Stimulated activated CD8-positive, alpha-beta memory T cell treated with anti-CD3 and anti-CD28 coated beads, Interleukin-7, amount 100 ng/mL, for 4 hours (primary cell): ENCODE results near the gene KIF5A.
A peak's percentile ranks its signal among the peaks of the same experiment; 100 is the strongest.
"Not testable (repeated sequence)": the region's sequence is repeated elsewhere in the genome, so short reads cannot be mapped to it uniquely, and the experiment has no call there.

ENCODE experiments used
- DNase-seq, 2 donors: peaks; one replicate each; pipeline ENCODE4 v3.0.0-alpha.2; 2020; ENCODE audit warnings: low read depth in 2 of 2

Gene KIF5A

DNA sequence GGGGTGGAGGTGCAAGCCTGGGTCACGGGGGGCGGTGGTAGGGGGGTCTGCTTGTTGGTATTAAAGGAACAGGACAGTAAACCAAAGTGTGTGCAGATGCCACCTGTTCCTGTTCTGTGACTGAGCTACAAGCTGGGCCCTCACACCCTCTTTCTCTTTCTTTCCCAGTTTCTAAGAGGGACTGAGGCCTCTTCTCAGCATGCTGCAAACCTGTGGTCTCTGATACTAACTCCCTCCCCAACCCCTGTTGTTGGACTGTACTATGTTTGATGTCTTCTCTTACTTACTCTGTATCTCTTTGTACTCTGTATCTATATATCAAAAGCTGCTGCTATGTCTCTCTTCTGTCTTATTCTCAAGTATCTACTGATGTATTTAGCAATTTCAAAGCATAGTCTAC is 34.2 kb downstream of the KIF5A start:
- DNase-seq, result no peak

DNA sequence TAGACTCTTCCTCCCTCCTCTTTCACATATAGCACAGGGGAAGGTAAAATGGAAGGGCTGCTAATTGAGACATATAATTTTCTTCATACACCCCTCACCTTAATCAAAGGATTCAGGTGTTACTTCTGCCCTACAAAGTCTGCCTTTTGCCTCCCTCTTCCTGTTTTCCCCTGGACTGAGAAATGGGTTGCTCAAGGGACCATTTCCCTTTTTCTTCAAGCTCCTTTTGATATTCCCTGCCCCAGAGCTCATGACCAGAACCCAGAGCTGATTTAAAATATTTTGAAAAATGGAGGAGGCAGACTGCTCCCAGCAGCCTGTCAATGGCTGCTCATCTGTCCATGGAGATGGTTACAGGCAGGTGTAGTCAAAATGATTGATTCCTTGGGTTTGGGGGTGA is 34.8 kb downstream of the KIF5A start:
- DNase-seq, result no peak

DNA sequence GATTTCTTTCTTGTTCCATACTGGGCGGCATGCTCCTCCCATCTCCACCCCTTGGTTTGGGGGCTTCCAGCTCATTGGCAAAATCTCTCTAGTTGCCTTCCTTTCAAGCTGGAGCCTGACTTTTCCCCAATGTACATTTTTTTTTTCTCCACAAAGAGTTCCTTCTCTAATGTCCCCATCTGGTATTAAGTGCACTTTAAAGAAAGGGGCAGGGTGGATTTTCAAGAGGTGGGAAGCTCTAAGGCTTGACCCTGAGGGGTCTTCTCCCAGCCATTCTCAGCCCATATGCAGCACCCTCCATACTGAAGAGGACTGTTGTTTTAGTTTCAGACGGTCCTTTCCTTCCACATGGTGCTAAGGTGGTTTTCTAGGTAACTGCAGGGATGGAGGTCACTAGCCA is 35.3 kb downstream of the KIF5A start:
- DNase-seq, result no peak

DNA sequence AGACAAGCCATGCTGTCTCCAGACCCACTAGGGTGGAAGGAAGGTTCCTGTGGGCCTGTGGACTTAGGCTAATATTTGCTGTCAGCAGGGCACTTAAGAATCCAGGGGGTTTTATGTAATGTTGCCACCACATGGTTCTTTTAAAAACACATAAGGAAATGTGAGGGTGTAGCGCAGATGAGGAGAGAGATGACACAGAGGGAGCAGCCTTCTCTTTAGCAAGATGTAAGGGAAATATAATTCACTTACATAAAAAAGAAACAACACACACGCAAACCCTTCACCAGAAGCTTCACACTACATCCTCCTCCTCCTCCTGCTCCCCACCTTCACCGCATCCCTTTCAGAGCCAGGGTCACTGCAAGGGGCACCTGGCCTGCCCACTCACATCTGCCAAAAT is 36.3 kb downstream of the KIF5A start:
- DNase-seq, result no peak

DNA sequence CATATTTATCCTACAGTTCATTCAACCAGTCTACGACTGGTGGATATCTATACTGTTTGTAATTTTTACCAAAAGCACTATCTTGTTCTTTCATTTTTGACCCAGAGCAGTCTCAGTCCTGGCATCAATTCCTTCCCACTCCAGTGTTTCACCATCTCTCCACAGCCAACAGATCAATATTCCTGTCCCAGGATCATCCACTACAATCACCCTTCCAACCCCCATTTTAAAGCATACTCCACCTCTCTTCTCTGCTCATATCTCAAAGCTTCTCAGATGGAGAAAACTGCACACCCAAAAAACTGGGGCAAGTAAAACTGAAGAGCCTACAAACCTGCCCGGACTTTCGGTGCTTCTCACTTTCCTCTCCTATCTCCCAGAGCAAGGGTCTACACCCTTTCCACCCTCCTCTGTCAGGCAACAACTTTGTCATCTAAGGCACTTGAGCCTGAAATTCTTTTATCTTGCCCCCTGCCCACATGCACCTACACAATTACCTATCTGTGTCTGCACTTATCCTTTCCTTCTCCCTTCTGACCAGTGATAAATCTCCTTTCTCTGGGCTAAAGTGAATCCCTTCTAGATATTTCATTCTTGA is 37.1 kb downstream of the KIF5A start:
- no peak for DNase-seq

DNA sequence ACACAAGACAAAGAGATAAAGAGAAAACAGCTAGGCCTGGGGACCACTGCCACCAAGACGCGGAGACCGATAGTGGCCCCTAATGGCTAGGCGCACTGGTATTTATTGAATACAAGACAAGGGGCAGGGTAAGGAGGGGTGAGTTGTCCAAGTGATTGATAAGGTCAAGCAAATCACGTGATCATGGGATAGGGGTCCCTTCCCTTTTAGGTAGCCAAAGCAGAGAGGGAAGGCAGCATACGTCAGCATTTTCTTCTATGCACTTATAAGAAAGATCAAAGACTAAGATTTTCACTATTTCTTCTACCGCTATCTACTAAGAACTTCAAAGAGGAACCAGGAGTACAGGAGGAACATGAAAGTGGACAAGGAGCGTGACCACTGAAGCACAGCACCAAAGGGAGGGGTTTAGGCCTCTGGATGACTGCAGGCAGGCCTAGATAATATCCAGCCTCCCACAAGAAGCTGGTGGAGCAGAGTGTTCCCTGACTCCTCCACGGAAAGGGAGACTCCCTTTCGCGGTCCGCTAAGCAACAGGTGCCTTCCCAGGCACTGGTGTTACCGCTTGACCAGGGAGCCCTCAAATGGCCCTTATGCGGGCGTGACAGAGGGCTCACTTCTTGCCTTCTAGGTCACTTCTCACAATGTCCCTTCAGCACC is 39.2 kb downstream of the KIF5A start:
- DNase-seq, result not testable (repeated sequence)

DNA sequence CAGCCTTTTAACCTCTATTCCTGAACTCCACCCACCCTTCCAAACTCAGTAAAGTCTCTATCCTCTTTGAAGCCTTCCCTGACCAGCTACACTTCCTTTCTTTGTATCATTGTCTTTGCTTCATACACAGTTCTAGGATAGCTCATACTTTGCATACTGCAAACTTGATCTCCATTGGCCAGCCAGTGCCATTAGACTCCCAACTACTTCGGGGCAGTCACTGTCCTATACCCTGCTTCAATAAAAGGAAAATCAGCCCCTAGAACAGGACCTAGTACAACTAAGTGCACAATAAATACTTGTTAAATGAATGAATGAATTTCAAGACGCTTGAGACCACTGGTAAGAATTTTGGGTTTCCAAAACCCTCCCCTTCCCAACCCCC is 40.6 kb downstream of the KIF5A start:
- no peak for DNase-seq

DNA sequence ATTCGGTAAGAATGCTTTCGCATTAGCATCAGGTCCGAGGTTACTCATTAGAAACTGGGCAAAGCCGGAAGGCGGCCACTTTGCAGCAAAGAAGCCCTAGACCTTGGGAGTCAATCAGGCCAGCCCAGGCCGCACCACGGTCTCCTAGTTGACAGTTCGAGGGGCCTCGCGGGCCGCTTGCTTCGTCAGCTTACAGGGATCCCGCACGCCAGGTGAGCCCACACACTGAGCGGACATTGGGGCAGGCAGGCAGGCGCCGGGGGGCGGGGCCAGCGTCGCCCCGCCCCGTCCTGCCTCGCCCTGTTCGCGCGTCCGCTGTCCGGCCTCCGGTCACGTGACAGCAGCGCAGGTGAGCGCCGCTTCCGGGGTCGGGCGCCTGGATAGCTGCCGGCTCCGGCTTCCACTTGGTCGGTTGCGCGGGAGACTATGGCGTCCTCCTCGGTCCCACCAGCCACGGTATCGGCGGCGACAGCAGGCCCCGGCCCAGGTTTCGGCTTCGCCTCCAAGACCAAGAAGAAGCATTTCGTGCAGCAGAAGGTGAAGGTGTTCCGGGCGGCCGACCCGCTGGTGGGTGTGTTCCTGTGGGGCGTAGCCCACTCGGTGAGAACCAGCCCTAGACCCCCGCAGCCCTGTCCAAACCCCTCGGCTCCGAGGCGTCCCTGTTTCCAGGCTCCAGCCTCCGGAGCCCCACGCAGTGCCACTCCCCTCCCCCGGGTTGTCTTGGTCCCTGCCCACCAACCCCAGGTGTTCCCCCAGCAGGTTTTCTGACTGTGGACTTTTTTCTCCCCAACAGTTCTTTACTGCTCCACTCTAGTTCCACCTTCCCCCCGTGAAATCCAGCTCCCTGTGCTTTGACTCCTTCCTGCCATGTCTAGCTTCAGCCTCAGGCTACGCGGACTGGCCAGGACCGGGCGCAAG is 41.3 kb downstream of the KIF5A start, which contains the start of gene PIP4K2C:
Gene PIP4K2C (plus strand): TSS at position 329 of the 918 bp plus-strand sequence. CDS start 98 bp downstream, at position 427.
- DNase-seq, result peak; percentile 53 to 71

DNA sequence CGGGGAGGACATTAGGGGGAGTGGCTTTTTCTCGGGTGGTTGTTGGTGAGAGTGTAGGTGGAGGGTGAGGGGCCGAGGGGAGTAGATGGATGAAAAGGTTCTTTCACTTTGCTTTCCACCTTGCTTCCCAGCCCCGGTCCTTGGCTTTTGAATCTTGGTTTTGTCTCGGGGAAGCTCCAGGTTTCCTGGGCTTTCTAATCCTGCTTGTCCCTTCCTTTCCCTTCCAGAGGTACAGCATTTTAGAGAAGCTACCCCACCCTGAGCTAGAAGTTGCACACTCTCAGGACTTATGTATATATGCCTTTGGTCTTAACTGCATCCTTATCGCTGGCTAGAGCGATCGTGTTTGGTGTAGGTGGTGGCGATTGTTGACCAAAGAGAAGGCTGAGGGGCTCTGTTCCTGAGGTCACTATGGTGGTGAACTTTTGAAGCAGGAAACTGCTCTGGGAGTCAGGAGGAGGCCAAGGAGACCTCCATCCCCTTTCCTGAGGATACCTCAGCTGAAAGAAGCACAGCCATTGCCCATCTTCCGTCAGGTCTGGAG is 42.0 kb downstream of the KIF5A start:
- DNase-seq, result no peak

DNA sequence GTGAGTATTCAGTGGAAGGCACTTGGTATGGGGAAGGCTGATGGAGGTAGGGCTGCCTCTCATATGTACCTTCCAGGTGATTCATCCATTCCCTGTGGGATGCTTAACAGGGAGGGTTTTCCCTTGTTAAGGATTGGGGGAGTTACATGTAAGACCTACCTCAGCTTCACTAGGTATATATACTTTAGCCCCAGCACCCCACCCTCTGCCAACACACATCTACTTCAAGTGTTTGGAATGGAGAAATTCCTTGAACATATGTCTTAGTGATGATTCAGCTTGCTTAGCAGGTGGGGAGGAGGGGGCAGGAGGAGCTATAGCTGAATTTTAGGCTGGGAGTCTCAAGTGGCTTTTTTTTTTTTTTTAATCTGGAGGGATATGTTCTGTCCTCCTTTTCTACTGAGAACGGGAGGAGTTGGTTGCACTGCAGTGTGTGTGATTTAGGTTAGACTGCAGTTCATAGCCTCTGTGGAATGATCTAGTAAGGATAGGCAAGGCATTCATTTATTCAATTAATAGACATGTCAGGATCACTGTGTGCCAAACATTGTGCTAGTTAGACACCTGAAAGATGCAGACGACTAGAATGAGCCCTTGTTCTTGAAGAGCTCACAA is 42.8 kb downstream of the KIF5A start:
- no peak for DNase-seq

DNA sequence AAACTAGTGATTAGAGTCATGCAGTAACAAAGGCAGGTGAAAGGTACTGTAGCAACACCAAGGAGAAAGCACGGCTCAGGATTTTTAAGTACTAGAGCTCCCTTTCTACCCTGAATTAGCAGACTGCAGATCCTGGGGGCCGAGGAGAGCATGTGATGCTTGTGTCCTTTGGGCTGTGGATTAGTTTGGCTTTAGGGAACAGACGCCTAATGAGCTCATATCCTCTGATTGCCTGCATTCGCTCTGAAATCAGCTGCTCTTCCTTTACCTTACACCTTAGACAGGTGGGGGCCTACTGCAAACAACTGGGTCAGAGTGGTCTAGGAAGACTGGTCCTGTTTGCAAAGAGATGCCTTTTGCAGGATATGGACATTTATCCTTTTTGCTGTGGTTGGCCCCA is 43.3 kb downstream of the KIF5A start:
- no peak for DNase-seq

DNA sequence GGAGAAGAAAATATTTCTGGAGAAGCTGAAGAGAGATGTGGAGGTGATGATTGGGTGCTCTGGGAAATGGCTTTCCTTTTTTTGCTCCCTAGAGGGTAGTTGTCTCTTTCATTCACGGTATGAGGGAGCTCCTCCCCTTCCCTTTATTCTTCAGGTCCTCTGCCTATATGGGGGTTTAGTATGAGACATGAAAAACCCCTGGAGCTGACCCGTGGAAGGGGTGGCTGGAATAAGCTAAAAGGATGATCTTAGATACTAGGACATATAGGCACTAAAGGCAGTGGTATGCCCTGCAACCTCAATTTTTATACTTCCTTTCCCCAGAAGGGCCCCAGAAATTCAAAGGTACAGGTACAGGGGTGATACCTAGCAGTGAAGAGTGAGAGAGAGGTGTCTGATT is 50.6 kb downstream of the KIF5A start:
- DNase-seq, result no peak

DNA sequence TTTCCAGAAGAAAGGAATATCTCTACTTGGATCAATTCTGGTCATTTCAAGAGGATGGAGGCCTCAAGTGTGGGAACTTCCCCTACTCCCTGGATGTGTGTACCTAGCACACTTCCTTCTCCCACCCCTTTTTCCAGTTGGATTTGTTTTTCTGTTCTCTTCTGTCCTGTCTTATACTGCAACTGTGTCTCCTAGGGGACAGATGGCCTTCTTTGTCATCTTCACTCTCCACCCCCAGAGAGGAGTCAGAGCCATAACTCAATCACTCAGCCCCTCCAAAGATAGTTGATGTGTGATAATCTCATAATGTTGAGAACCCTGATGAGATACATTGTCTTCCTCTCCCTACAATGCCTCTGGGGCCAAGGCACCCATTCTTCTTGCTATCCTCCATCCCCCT is 52.7 kb downstream of the KIF5A start:
- no peak for DNase-seq

DNA sequence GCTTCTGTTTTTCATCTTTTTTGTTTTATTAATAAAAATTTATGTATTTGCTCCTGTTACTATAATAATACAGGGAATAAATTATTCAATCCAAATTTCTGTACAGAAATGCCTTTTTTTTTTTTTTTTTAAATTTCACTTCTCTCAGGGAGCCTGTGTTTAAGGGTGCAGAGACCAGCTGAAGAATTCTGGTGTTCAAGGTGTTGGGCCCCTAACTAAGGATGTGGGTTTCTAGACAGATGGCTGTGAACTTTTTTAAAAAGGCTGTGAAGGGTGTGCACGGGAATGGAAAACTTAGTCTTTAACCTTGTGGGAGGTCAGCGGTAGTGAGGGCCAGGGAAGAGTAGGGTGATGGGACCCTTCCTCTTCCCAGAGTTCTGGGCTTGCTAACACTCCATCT is 53.5 kb downstream of the KIF5A start:
- no peak for DNase-seq

DNA sequence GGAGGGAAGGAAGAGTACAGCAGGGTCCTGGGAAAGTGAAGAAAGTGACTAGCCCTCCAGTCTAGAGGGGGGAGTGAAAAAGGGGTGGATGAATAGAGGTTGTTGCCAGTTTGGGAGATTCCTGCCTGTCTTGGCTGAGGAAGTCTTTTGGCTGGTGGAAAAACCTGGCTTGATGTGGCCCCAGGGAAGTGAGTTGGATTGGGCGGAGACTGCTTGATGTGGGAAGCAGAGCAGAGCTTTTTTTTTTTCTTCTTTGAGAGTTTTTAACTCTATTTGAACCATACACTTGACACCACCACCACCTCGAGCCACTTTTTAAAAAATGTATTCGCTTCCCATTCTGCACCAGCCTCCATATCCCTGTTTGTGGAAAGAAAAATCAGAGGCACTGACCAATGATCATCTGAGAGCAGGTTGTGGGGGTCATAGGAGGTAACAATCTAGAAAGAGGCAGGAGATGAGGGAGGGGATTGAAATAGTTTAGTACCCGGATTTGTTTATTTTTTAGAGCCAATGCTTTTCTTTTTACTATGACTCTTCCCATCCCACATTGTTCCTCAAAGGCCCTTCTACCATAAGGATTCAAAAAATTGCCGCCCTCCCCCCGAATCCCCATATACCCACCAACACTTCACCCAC is 54.1 kb downstream of the KIF5A start:
- no peak for DNase-seq

DNA sequence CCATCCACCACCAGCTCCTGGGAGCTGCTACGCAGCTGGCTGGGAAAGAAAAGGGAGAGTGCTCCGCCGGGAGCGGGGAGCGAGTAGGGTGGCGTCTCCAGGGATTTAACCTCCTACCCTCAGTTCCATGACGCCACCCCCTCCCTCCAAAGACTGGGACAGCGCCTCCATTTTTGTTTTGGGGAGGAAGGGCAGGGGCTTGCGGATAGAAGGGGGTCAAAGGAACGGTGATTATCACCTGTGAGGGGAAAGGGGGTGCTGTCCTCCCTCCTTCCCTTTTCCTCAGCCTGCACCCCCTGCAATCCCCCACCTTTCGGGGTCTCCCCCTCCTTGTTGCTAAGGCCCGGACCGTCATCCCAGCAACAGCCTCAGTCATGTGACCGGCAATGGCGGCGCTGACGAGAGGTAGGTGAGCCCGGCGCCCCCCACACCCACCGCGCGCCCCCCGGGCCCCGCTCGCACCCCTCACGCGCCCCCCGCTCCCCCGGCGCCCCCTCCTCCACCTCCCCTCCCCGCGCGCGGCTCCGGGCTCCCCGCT is 54.7 kb downstream of the KIF5A start, which contains the start of gene DTX3:
Gene DTX3 (plus strand): TSS at position 371 of the 538 bp plus-strand sequence. CDS start 1,694 bp downstream, outside the sequence.
- DNase-seq, result no peak

DNA sequence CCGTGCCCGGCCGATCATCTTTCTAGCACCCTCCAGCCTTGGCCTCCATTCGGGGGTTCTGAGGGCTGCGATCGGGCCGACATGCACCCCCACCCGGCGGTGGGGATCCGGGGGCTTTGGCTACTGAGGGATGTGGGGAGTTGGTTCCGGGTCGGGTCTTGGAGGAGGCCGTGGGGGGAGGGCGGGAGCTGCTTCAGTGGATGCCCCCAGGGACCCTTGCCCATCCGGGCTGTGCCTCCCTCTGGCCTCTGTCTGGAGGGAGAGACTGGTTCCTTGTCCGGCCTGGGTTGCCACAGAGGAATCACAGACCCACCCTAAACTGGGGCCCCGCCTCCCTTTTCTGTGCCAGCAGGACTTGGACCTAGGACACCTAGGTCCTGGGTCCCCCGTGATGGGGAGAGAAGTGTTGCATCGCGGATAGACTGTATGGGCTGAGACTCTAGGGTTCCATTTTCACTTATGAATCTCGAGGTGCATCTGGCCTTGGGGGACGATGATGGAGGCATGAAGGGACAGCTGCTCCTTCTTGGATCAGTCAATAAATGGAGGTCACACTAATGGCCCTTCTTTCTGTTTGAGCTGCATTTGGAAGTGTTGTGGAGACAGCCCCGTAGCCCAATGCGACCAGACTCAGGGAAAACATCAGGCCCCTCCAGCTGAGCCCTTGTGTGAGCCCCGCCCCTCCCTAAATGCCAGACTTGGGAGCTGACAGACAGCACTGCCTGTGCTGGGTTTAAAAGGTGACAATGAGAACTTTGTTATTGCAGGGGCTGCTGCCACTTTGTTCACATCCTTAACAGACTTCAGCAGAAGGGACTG is 55.4 kb downstream of the KIF5A start:
- no peak for DNase-seq

DNA sequence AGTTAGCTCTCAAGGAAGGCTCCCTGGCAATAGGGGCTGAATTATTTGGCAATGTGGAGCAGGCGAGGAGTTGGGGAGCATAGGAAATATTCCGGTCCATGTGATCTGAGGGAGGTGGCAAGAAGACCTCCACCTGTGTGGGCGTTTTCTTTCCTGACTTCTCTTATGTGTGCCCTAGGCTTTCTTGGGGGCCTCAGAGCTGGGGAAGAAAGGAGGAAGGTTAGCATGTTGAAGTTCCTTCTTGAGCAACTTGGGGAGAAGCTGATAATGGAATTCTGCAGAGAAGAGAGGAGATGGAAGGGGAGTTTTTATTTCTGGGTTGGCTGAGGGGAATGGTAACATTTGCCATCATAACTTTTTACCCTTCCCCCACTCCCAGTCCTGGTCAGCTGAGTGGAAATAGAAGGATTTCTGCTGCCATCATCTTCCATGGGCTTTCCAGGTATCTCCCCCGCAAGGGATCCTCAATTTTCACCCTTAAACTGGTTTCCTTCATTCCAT is 56.0 kb downstream of the KIF5A start:
- no peak for DNase-seq

DNA sequence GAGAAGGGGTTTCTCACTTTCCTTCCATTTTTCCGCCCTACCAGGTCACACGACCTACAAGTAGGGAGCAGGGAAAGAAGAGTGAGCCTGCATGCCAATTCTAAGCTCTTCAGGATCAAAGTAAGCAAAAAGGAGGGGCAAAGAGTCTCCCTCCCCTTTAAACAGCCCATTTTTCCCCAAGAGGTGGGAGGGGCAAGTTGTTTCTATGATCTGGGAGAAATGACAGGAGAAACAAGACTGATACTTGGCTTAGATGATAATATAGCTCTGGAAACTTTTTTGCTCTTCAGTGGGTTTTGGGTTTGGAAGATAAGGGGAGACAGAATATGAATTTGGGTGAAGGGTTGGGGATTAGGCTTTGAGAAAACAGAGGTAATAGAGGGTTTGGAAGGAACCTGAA is 56.6 kb downstream of the KIF5A start:
- DNase-seq, result no peak

DNA sequence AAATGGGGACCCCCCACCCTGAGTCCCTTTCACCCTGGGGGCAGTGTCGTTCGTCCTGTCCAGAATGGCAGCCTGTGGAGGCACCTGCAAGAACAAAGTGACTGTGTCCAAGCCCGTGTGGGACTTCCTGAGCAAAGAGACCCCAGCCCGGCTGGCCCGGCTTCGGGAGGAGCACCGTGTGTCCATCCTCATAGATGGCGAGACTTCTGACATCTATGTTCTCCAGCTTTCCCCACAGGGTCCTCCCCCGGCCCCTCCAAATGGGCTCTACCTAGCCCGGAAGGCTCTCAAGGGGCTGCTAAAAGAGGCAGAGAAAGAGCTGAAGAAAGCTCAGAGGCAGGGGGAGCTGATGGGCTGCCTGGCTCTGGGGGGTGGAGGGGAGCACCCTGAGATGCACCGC is 57.0 kb downstream of the KIF5A start:
- no peak for DNase-seq
